ENCODE measurements around the gene EHD4.

EHD4 gene

GRCh38 chr15:41936649-41937567, 35.4 kb downstream of the EHD4 start:
- peak; percentile 65 to 70 for DNase-seq (ENCODE audit: low read depth in 2 of 2)

GRCh38 chr15:41936155-41936554, 36.2 kb downstream of the EHD4 start:
- DNase-seq (ENCODE audit: low read depth in 2 of 2): no peak

GRCh38 chr15:41935566-41936020, 36.8 kb downstream of the EHD4 start:
- DNase-seq (ENCODE audit: low read depth in 2 of 2): no peak

GRCh38 chr15:41934843-41935242, 37.5 kb downstream of the EHD4 start:
- DNase-seq (ENCODE audit: low read depth in 2 of 2): peak; percentile 50 to 55

GRCh38 chr15:41933771-41934170, 38.6 kb downstream of the EHD4 start:
- no peak for DNase-seq (ENCODE audit: low read depth in 2 of 2)

- DNase-seq (ENCODE audit: low read depth in 2 of 2): no peak
These were observed 39.0 kb downstream of the EHD4 start for GRCh38 chr15:41933326-41933725.

- DNase-seq (ENCODE audit: low read depth in 2 of 2): no peak
These were observed 39.7 kb downstream of the EHD4 start for GRCh38 chr15:41932511-41933289.

- no peak for DNase-seq (ENCODE audit: low read depth in 2 of 2)
These were observed 40.3 kb downstream of the EHD4 start for GRCh38 chr15:41932101-41932500.

GRCh38 chr15:41930867-41931222, 41.5 kb downstream of the EHD4 start:
- DNase-seq (ENCODE audit: low read depth in 2 of 2): no peak

- no peak for DNase-seq (ENCODE audit: low read depth in 2 of 2)
These were observed 42.0 kb downstream of the EHD4 start for GRCh38 chr15:41930221-41930866.

- no peak for DNase-seq (ENCODE audit: low read depth in 2 of 2)
These were observed 43.4 kb downstream of the EHD4 start for GRCh38 chr15:41928637-41929620.

GRCh38 chr15:41928100-41928499, 44.3 kb downstream of the EHD4 start:
- no peak for DNase-seq (ENCODE audit: low read depth in 2 of 2)

- DNase-seq (ENCODE audit: low read depth in 2 of 2): no peak
These were observed 44.8 kb downstream of the EHD4 start for GRCh38 chr15:41927536-41927935.

- no peak for DNase-seq (ENCODE audit: low read depth in 2 of 2)
These were observed 45.9 kb downstream of the EHD4 start for GRCh38 chr15:41926185-41927056.

GRCh38 chr15:41925086-41925608, 47.2 kb downstream of the EHD4 start:
- no peak for DNase-seq (ENCODE audit: low read depth in 2 of 2)

GRCh38 chr15:41923401-41923997, 48.9 kb downstream of the EHD4 start:
- DNase-seq (ENCODE audit: low read depth in 2 of 2): no peak

GRCh38 chr15:41922353-41922752, 50.0 kb downstream of the EHD4 start:
- no peak for DNase-seq (ENCODE audit: low read depth in 2 of 2)

- no peak for DNase-seq (ENCODE audit: low read depth in 2 of 2)
These were observed 50.7 kb downstream of the EHD4 start for GRCh38 chr15:41921639-41922038.

GRCh38 chr15:41921167-41921566, 51.2 kb downstream of the EHD4 start:
- no peak for DNase-seq (ENCODE audit: low read depth in 2 of 2)

Data from activated CD4-positive, alpha-beta T cell treated with anti-CD3 and anti-CD28 coated beads for 24 hours (primary cell).